T-helper 1 cell (primary cell): ENCODE results near the gene TSPAN3.

Experiments used
- DNase-seq, 5 donors: peaks; one replicate each; pipeline ENCODE4 v3.0.0-alpha.2; 2012 to 2020
- total RNA-seq, 4 donors: gene quantifications; one replicate each; lab custom pipeline; 2026; lab: John Stamatoyannopoulos, UW

TSPAN3 gene
- total RNA-seq: 4.8 to 10.9 (median 8.3) reads per million in 4 donors

- peak; percentile 81 to 90 (median 87) for DNase-seq
Observed at GRCh38 chr15:77070495-77071304, at the start of gene TSPAN3. TSPAN3 (minus strand) TSS chr15:77071109; CDS start chr15:77070954, 155 bp downstream.

- no peak for DNase-seq
Observed at GRCh38 chr15:77120576-77120975, 49.7 kb upstream of the TSPAN3 start.

- DNase-seq: no peak
Observed at GRCh38 chr15:77119446-77119845, 48.5 kb upstream of the TSPAN3 start.

- DNase-seq: peak in 2 of 5 donors; percentile 18 to 45
Observed at GRCh38 chr15:77118882-77119321, 48.0 kb upstream of the TSPAN3 start.

GRCh38 chr15:77115179-77115578 lies 44.3 kb upstream of the TSPAN3 start:
- no peak for DNase-seq

- no peak for DNase-seq
Observed at GRCh38 chr15:77112838-77113504, 42.1 kb upstream of the TSPAN3 start.

GRCh38 chr15:77111789-77112188 lies 40.9 kb upstream of the TSPAN3 start:
- DNase-seq: no peak

GRCh38 chr15:77107531-77108355 lies 36.8 kb upstream of the TSPAN3 start:
- DNase-seq: peak in 2 of 5 donors; percentile 9 to 23

GRCh38 chr15:77107068-77107467 lies 36.2 kb upstream of the TSPAN3 start:
- DNase-seq: no peak

- DNase-seq: no peak
Observed at GRCh38 chr15:77104155-77104554, 33.2 kb upstream of the TSPAN3 start.

- no peak for DNase-seq
Observed at GRCh38 chr15:77099741-77100463, 29.0 kb upstream of the TSPAN3 start.

GRCh38 chr15:77098572-77098971 lies 27.7 kb upstream of the TSPAN3 start:
- DNase-seq: no peak

GRCh38 chr15:77097921-77098320 lies 27.0 kb upstream of the TSPAN3 start:
- DNase-seq: no peak

GRCh38 chr15:77097248-77097721 lies 26.4 kb upstream of the TSPAN3 start:
- DNase-seq: no peak

GRCh38 chr15:77096541-77096940 lies 25.6 kb upstream of the TSPAN3 start:
- no peak for DNase-seq

GRCh38 chr15:77096138-77096537 lies 25.2 kb upstream of the TSPAN3 start:
- DNase-seq: no peak

- DNase-seq: no peak
Observed at GRCh38 chr15:77094397-77095030, 23.6 kb upstream of the TSPAN3 start.

GRCh38 chr15:77093436-77093835 lies 22.5 kb upstream of the TSPAN3 start:
- DNase-seq: no peak

- DNase-seq: no peak
Observed at GRCh38 chr15:77091097-77091496, 20.2 kb upstream of the TSPAN3 start.

GRCh38 chr15:77087213-77087612 lies 16.3 kb upstream of the TSPAN3 start:
- no peak for DNase-seq

- DNase-seq: peak in 1 of 5 donors; percentile 24
Observed at GRCh38 chr15:77085297-77085696, 14.4 kb upstream of the TSPAN3 start.

- DNase-seq: no peak
Observed at GRCh38 chr15:77084436-77084835, 13.5 kb upstream of the TSPAN3 start.
